ENCODE results near the gene CLSTN3.

The CLSTN3 gene

GRCh38 chr12:7130701-7131501 is 730 bp downstream of the CLSTN3 start:
- peak; percentile 42 for DNase-seq (ENCODE audit: low read depth)
- peak overlapping the region; percentile 61 for H3K4me3 ChIP-seq (ENCODE audit: control insufficient read depth, low read depth, low read length)
- no peak for TF ChIP-seq CTCF (conservative IDR thresholded peaks at IDR 0.05; ENCODE audit: control insufficient read depth, insufficient read depth, low read depth, low read length)

GRCh38 chr12:7131502-7131866 is 1.3 kb downstream of the CLSTN3 start:
- no peak for DNase-seq (ENCODE audit: low read depth)

GRCh38 chr12:7134396-7135166 is 4.4 kb downstream of the CLSTN3 start:
- no peak overlapping the region for H3K4me3 ChIP-seq (ENCODE audit: control insufficient read depth, low read depth, low read length)
- DNase-seq (ENCODE audit: low read depth), result no peak
- no peak for TF ChIP-seq CTCF (conservative IDR thresholded peaks at IDR 0.05; ENCODE audit: control insufficient read depth, insufficient read depth, low read depth, low read length)

More at GRCh38 chr12:7131502-7131866, 1.3 kb downstream of the CLSTN3 start:
- no peak for TF ChIP-seq CTCF (conservative IDR thresholded peaks at IDR 0.05; ENCODE audit: control insufficient read depth, insufficient read depth, low read depth, low read length)
- no peak overlapping the region for H3K4me3 ChIP-seq (ENCODE audit: control insufficient read depth, low read depth, low read length)

- no peak for TF ChIP-seq CTCF (conservative IDR thresholded peaks at IDR 0.05; ENCODE audit: control insufficient read depth, insufficient read depth, low read depth, low read length)
Measured at GRCh38 chr12:7136071-7136470, 5.9 kb downstream of the CLSTN3 start.

GRCh38 chr12:7136676-7137075 is 6.5 kb downstream of the CLSTN3 start:
- DNase-seq (ENCODE audit: low read depth), result no peak
- H3K4me3 ChIP-seq (ENCODE audit: control insufficient read depth, low read depth, low read length), result no peak overlapping the region
- TF ChIP-seq CTCF (conservative IDR thresholded peaks at IDR 0.05; ENCODE audit: control insufficient read depth, insufficient read depth, low read depth, low read length), result no peak

More at GRCh38 chr12:7136071-7136470, 5.9 kb downstream of the CLSTN3 start:
- H3K4me3 ChIP-seq (ENCODE audit: control insufficient read depth, low read depth, low read length), result no peak overlapping the region
- no peak for DNase-seq (ENCODE audit: low read depth)

GRCh38 chr12:7137908-7138307 is 7.7 kb downstream of the CLSTN3 start:
- H3K4me3 ChIP-seq (ENCODE audit: control insufficient read depth, low read depth, low read length), result no peak overlapping the region
- DNase-seq (ENCODE audit: low read depth), result no peak
- TF ChIP-seq CTCF (conservative IDR thresholded peaks at IDR 0.05; ENCODE audit: control insufficient read depth, insufficient read depth, low read depth, low read length), result no peak

All from fibroblast of mammary gland (primary cell).